NCI-H226 (cell line): ENCODE results near the gene RASA1.

Source experiments
- DNase-seq: peaks from one replicate; pipeline ENCODE4 v3.0.0-alpha.2; 2015

Gene RASA1

GRCh38 chr5:87408204-87408603, 140.5 kb downstream of the RASA1 start:
- no peak for DNase-seq

- DNase-seq: peak; percentile 22
Measured at GRCh38 chr5:87410931-87411330, 143.2 kb downstream of the RASA1 start.

GRCh38 chr5:87411586-87411972, 143.9 kb downstream of the RASA1 start:
- no peak for DNase-seq

- DNase-seq: no peak
Measured at GRCh38 chr5:87411973-87412629, 144.4 kb downstream of the RASA1 start.

- peak; percentile 98 for DNase-seq
Measured at GRCh38 chr5:87412630-87413342, 145.1 kb downstream of the RASA1 start, which contains the start of gene CCNH. CCNH (minus strand) TSS chr5:87412930; CDS start chr5:87412794, 136 bp downstream.

GRCh38 chr5:87413343-87413645, 145.6 kb downstream of the RASA1 start:
- no peak for DNase-seq

- no peak for DNase-seq
Measured at GRCh38 chr5:87418506-87418905, 150.8 kb downstream of the RASA1 start.

GRCh38 chr5:87421307-87421706, 153.6 kb downstream of the RASA1 start:
- DNase-seq: no peak

- DNase-seq: no peak
Measured at GRCh38 chr5:87423755-87424154, 156.1 kb downstream of the RASA1 start.

- DNase-seq: no peak
Measured at GRCh38 chr5:87430863-87431457, 163.3 kb downstream of the RASA1 start.

- no peak for DNase-seq
Measured at GRCh38 chr5:87432460-87432859, 164.8 kb downstream of the RASA1 start.

- DNase-seq: no peak
Measured at GRCh38 chr5:87433945-87434344, 166.3 kb downstream of the RASA1 start.

GRCh38 chr5:87434461-87434860, 166.8 kb downstream of the RASA1 start:
- DNase-seq: no peak

- DNase-seq: no peak
Measured at GRCh38 chr5:87435144-87435694, 167.5 kb downstream of the RASA1 start.

GRCh38 chr5:87437724-87438123, 170.0 kb downstream of the RASA1 start:
- no peak for DNase-seq

GRCh38 chr5:87438231-87438630, 170.5 kb downstream of the RASA1 start:
- no peak for DNase-seq
